C4-2B (cell line): ENCODE data around the gene ARMH2.

Experiments used
- ZFX ChIP-seq: fragments of 450-650 bp; IDR thresholded peaks from 2 replicates; pipeline ENCODE4 v1.6.1; 2017
- TF ChIP-seq, protein P1 (sequence below): fragments of 450-650 bp; conservative IDR thresholded peaks from 2 replicates; pipeline ENCODE4 v1.5.1; 2017; ENCODE audit warnings: mild to moderate bottlenecking

DNA sequence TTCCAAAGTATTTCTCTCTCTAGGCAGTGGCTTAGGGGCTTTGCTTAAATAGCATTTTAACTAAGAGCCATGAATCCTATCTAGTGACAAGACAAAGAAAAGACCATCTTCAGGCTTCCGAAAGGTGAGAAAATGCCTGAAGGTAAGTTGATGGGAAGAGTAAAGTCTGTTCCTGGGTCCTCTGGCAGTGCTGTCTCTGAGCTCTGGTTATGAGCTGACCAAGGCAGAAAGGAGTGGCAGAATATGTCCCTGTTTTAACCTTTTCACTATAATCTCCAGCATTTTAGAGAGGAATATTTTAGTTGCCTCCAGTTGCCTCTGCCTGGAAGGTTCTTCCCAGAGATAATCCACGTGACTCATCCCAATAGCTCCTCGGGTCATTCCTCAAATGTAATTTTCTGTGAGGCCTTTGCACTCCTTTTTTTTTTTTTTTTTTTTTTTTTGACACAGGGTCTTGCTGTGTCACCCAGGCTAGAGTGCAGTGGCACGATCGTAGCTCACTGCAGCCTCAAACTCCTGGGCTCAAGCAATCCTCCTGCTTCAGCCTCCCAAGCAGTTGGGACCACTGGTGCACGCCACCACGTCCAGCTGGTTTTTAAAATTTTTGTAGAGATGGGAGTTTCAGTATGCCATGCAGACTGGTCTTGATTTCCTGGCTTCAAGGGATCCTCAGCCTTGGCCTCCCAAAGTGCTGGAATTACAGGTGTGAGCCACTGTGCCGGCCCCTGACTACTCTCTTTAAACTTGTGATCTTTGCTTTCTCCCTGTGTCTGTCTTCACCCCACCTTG, 3.7 kb upstream of the ARMH2 start:
- no peak for TF ChIP-seq ZFX
- TF ChIP-seq, protein P1, sequence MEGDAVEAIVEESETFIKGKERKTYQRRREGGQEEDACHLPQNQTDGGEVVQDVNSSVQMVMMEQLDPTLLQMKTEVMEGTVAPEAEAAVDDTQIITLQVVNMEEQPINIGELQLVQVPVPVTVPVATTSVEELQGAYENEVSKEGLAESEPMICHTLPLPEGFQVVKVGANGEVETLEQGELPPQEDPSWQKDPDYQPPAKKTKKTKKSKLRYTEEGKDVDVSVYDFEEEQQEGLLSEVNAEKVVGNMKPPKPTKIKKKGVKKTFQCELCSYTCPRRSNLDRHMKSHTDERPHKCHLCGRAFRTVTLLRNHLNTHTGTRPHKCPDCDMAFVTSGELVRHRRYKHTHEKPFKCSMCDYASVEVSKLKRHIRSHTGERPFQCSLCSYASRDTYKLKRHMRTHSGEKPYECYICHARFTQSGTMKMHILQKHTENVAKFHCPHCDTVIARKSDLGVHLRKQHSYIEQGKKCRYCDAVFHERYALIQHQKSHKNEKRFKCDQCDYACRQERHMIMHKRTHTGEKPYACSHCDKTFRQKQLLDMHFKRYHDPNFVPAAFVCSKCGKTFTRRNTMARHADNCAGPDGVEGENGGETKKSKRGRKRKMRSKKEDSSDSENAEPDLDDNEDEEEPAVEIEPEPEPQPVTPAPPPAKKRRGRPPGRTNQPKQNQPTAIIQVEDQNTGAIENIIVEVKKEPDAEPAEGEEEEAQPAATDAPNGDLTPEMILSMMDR, result no peak
